Measurements from ENCODE around the gene FUT1.

DNA sequence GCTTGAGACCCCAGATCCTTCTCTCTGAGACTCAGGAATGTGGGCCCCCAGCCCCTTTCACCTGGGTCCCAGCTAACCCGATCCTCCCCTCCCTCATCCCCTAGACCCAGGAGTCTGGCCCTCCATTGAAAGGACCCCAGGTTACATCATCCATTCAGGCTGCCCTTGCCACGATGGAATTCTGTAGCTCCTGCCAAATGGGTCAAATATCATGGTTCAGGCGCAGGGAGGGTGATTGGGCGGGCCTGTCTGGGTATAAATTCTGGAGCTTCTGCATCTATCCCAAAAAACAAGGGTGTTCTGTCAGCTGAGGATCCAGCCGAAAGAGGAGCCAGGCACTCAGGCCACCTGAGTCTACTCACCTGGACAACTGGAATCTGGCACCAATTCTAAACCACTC is 3.3 kb upstream of the FUT1 start:
- TF ChIP-seq POLR2AphosphoS5 (IDR thresholded peaks at IDR 0.05; ENCODE audit: borderline replicate concordance, low read depth, low read length), result no peak
- no peak for TF ChIP-seq EZH2 (IDR thresholded peaks at IDR 0.05)

Data from SK-N-MC (cell line).